HepG2 (cell line): ENCODE data around the gene TPO. TPM values are rescaled to one million over a fixed set of nuclear protein-coding genes. Genes with fewer than 3 reads are reported as not detected.

Experiments used
- ATAC-seq: fragments of 200-7000 bp; cut with Tn5 transposase; 3 replicates; pipeline ENCODE4 v1.9.1; 2020; ENCODE audit warnings: mild to moderate bottlenecking, moderate library complexity
- BruUV-seq: library from RNA; stranded (reverse); fragments of 400-500 nt; replicated peaks from 2 replicates; lab custom pipeline; 2021; lab: Mats Ljungman, UMichigan
- CTCF ChIA-PET: fragments of 300-600 bp; formaldehyde crosslinking; extraction: SDS; loops from one replicate; lab custom pipeline; 2021; ENCODE audit warnings: low total read pairs, inconsistent platforms, low intra/inter-chr PET ratio; lab: Yijun Ruan, JAX
- POLR2A ChIA-PET: fragments of 350-600 bp; sonication (Branson Sonifier 250); formaldehyde crosslinking; loops from one replicate; lab custom pipeline; 2020; ENCODE audit warnings: antibody characterized with exemption, inconsistent platforms; lab: Yijun Ruan, JAX
- DNase-seq: peaks from one replicate; pipeline ENCODE4 v3.0.0-alpha.2; 2015; ENCODE audit warnings: low spot score
- FAIRE-seq: peaks from 3 replicates; lab custom pipeline; 2011; peaks lifted over from hg19 to GRCh38; lab: Jason Lieb, UNC
- H2AFZ ChIP-seq: one replicate; pipeline ENCODE4 v1.6.1; 2011; ENCODE audit warnings: low read length, inconsistent platforms
- H3K27ac ChIP-seq: fragments of 300-600 bp; 3 replicates; pipeline ENCODE4 v1.8.0; 2011; ENCODE audit warnings: mixed run types, mild to moderate bottlenecking, mixed read lengths, low read length, inconsistent platforms; ENCODE audit not compliant: insufficient read depth; ENCODE audit errors: extremely low read length
- H3K27me3 ChIP-seq, 2 experiments: fragments of 200-600 bp in 1 of 2; 2 replicates in 1 of 2; 3 replicates in 1 of 2; pipeline versions ENCODE4 v1.6.0 to v1.8.0; 2011; ENCODE audit warnings: low read length in 2 of 2, mild to moderate bottlenecking in 2 of 2, moderate library complexity in 2 of 2, inconsistent platforms in 1 of 2; ENCODE audit not compliant: insufficient read depth in 2 of 2, control insufficient read depth in 1 of 2
- H3K36me3 ChIP-seq, 2 experiments: fragments of 200-600 bp in 1 of 2; replicated peaks in 1 of 2; 2 replicates in 1 of 2; 3 replicates in 1 of 2; pipeline versions ENCODE4 v1.5.1 to v1.8.0; 2011; ENCODE audit warnings: low read length in 2 of 2, inconsistent platforms in 1 of 2; ENCODE audit not compliant: insufficient read depth in 2 of 2, control insufficient read depth in 1 of 2
- H3K4me1 ChIP-seq: 2 replicates; pipeline ENCODE4 v1.5.1; 2012; ENCODE audit warnings: low read length, inconsistent platforms; ENCODE audit not compliant: insufficient read depth
- H3K4me2 ChIP-seq: 2 replicates; pipeline ENCODE4 v1.6.0; 2011; ENCODE audit warnings: low read depth, low read length, inconsistent platforms
- H3K4me3 ChIP-seq, 3 experiments: fragments of 200-600 bp in 1 of 3; sonication (generic), shearing (Covaris generic) in 1 of 3; replicated peaks in 1 of 3; 2 replicates each; pipeline ENCODE4 v1.5.1; 2011 to 2016; ENCODE audit warnings: low read length in 3 of 3, inconsistent platforms in 2 of 3, low read depth in 2 of 3, mild to moderate bottlenecking in 2 of 3, control low read depth in 1 of 3, mixed read lengths in 1 of 3; ENCODE audit not compliant: insufficient read depth in 1 of 3
- H3K79me2 ChIP-seq: one replicate; pipeline ENCODE4 v1.6.1; 2011; ENCODE audit warnings: low read length, inconsistent platforms; ENCODE audit not compliant: insufficient read depth
- H3K9ac ChIP-seq: 2 replicates; pipeline ENCODE4 v1.6.0; 2011; ENCODE audit warnings: mild to moderate bottlenecking, low read depth, low read length, inconsistent platforms; ENCODE audit not compliant: insufficient read depth
- H3K9me3 ChIP-seq: 2 replicates; pipeline ENCODE4 v1.5.1; 2012; ENCODE audit warnings: mild to moderate bottlenecking, low read length
- H4K20me1 ChIP-seq: 2 replicates; pipeline ENCODE4 v1.6.0; 2011; ENCODE audit warnings: inconsistent platforms, mild to moderate bottlenecking, low read length, moderate library complexity; ENCODE audit not compliant: insufficient read depth
- AGO1 ChIP-seq: fragments of 200-400 bp; formaldehyde crosslinking; IDR thresholded peaks from 2 replicates; pipeline ENCODE4 v1.6.1; 2017; ENCODE audit warnings: mild to moderate bottlenecking, low read depth, low read length, moderate library complexity; ENCODE audit not compliant: poor library complexity, severe bottlenecking
- FOXK2 ChIP-seq: fragments of 450-650 bp; IDR thresholded peaks from 2 replicates; pipeline ENCODE4 v1.6.1; 2016
- GTF2F1 ChIP-seq: fragments of 150-350 bp; IDR thresholded peaks from 2 replicates; pipeline ENCODE4 v1.6.1; 2014; ENCODE audit warnings: low read length
- PHB2 ChIP-seq: fragments of 450-650 bp; IDR thresholded peaks from 2 replicates; pipeline ENCODE4 v1.6.1; 2018; ENCODE audit not compliant: partially characterized antibody
- RAD51 ChIP-seq: fragments of 450-650 bp; IDR thresholded peaks from 2 replicates; pipeline ENCODE4 v1.6.1; 2016; ENCODE audit warnings: borderline replicate concordance
- SMAD1 ChIP-seq: sonication (generic); formaldehyde crosslinking; IDR thresholded peaks from 2 replicates; pipeline ENCODE4 v1.4.0; 2020; ENCODE audit warnings: missing genetic modification reagents, low read depth, mild to moderate bottlenecking, borderline replicate concordance
- TOE1 ChIP-seq: sonication (generic); formaldehyde crosslinking; IDR thresholded peaks from 2 replicates; pipeline ENCODE4 v1.4.0; 2020; ENCODE audit warnings: mild to moderate bottlenecking, missing genetic modification reagents
- U2AF1 ChIP-seq: fragments of 200-400 bp; formaldehyde crosslinking; optimal IDR thresholded peaks from 2 replicates; pipeline ENCODE3; 2017; ENCODE audit warnings: mild to moderate bottlenecking, low read depth, low read length
- ZEB1 ChIP-seq: IDR thresholded peaks from 2 replicates; pipeline ENCODE4 v1.6.1; 2012; ENCODE audit warnings: mild to moderate bottlenecking, low read depth, inconsistent platforms; ENCODE audit not compliant: insufficient replicate concordance
- ZNF335 ChIP-seq: sonication (generic); formaldehyde crosslinking; IDR thresholded peaks from 2 replicates; pipeline ENCODE4 v1.4.0; 2020; ENCODE audit warnings: missing genetic modification reagents
- ZNF430 ChIP-seq: sonication (generic); formaldehyde crosslinking; IDR thresholded peaks from 2 replicates; pipeline ENCODE4 v1.9.0; 2021; ENCODE audit warnings: mild to moderate bottlenecking, missing genetic modification reagents
- ZNF558 ChIP-seq: sonication (generic); formaldehyde crosslinking; IDR thresholded peaks from 2 replicates; pipeline ENCODE4 v1.9.0; 2022; ENCODE audit warnings: mild to moderate bottlenecking, missing genetic modification reagents, borderline replicate concordance
- ZUFSP ChIP-seq: sonication (generic); formaldehyde crosslinking; IDR thresholded peaks from 2 replicates; pipeline ENCODE4 v1.9.0; 2021; ENCODE audit warnings: missing genetic modification reagents, mild to moderate bottlenecking, borderline replicate concordance
- WGBS: methylation state at CpG from one replicate; pipeline ENCODE4 v1.1.6; 2017; ENCODE audit warnings: low lambda C conversion rate; 5-methylcytosine and 5-hydroxymethylcytosine counted together
- in situ Hi-C: cut with HindIII; loops from 2 replicates; pipeline ENCODE4 v1.10.0; 2017; ENCODE audit warnings: low pct_unique_long_range_greater_than_20kb; ENCODE audit not compliant: extremely low pct_ligation_motif_present
- intact Hi-C: fragments of 100-400 bp; cut with micrococcal nuclease; formaldehyde crosslinking; loops from one replicate; pipeline ENCODE4 v1.10.0; 2022; ENCODE audit not compliant: unreplicated experiment
- polyA plus RNA-seq, 8 experiments: library from polyadenylated mRNA; depleted of rRNA in 3 of 8; stranded (reverse) in 7 of 8; unstranded in 1 of 8; fragments of >200 nt; fragmentation: Illumina TruSeq in 4 of 8; extraction: Trizol in 4 of 8; gene quantifications; 2 replicates each; pipeline versions ENCODE4 v1.2.1 to v1.2.3, GENCODE V29; 2011 to 2016; ENCODE audit warnings: low read depth in 4 of 8, missing spikeins in 1 of 8, mixed read lengths in 1 of 8; ENCODE audit not compliant: insufficient read depth in 1 of 8
- total RNA-seq, 5 experiments: library from RNA; depleted of rRNA; stranded (reverse); fragments of >200 nt; fragmentation: Illumina TruSeq; extraction: Trizol; gene quantifications; 2 replicates each; pipeline ENCODE4 v1.2.3, GENCODE V29; 2016; ENCODE audit warnings: low read depth in 1 of 5

Gene TPO
- total and polyA plus RNA-seq, 2 of the 13 experiments (the other 11 are each of a cell fraction or from before 2014, with no cell fraction given) = not detected

GRCh38 chr2:1504311-1504750 lies 91.1 kb downstream of the TPO start:
- no peak for DNase-seq

More at GRCh38 chr2:1504311-1504750, 91.1 kb downstream of the TPO start:
- TF ChIP-seq ZUFSP (CRISPR knock-in tag) = no peak
- no peak for TF ChIP-seq FOXK2
- TF ChIP-seq ZNF335 (CRISPR knock-in tag) = no peak
- no peak for TF ChIP-seq PHB2
- TF ChIP-seq AGO1 = no peak
- no peak for TF ChIP-seq SMAD1 (CRISPR knock-in tag)
- no peak for TF ChIP-seq TOE1 (CRISPR knock-in tag)
- no peak for TF ChIP-seq ZNF558 (CRISPR knock-in tag)
- no peak for TF ChIP-seq RAD51
- no peak for TF ChIP-seq ZNF430 (CRISPR knock-in tag)
- no peak for TF ChIP-seq GTF2F1
- no peak for TF ChIP-seq U2AF1
- no peak for TF ChIP-seq ZEB1
- H2AFZ ChIP-seq = no peak overlapping the region
- CTCF ChIA-PET = no interaction called here
- ATAC-seq = peak; percentile 22; the same call in 1 of the 3 replicates
- no peaks in the 10 kb centered on the region for H3K9me3 ChIP-seq
- POLR2A ChIA-PET = no interaction called here
- H3K36me3 ChIP-seq = no peaks in the 10 kb centered on the region
- no peaks in the 10 kb centered on the region; the same call in 1 of the 2 replicates for H4K20me1 ChIP-seq
- no peaks in the 10 kb centered on the region for H3K79me2 ChIP-seq
- H3K9ac ChIP-seq = no peak overlapping the region
- peaks cover 3 to 55% of the 10 kb centered on the region in 2 experiments for H3K27me3 ChIP-seq
- in situ Hi-C loops = no loop called here
- H3K4me2 ChIP-seq = no peak overlapping the region
- no peak overlapping the region for H3K27ac ChIP-seq
- 23% methylated on average over 10 of the region's 10 CpGs for WGBS
- H3K4me3 ChIP-seq = no peak overlapping the region
- FAIRE-seq = no peak
- no TSS peak for BruUV-seq
- intact Hi-C loops = no loop called here
- no peaks in the 10 kb centered on the region for H3K4me1 ChIP-seq
